NCI-H187 treated with DMSO at 0.1 percent for 48 hours (cell line): Measurements from ENCODE around the gene AP1S1.

Experiments used
- DNase-seq: peaks from one replicate; lab custom pipeline; 2025; lab: John Stamatoyannopoulos, UW

AP1S1 gene

GRCh38 chr7:101159696-101160674 is 5.7 kb downstream of the AP1S1 start:
- DNase-seq: no peak

- DNase-seq: no peak
Measured at GRCh38 chr7:101160910-101161309, 6.6 kb downstream of the AP1S1 start.

DNA sequence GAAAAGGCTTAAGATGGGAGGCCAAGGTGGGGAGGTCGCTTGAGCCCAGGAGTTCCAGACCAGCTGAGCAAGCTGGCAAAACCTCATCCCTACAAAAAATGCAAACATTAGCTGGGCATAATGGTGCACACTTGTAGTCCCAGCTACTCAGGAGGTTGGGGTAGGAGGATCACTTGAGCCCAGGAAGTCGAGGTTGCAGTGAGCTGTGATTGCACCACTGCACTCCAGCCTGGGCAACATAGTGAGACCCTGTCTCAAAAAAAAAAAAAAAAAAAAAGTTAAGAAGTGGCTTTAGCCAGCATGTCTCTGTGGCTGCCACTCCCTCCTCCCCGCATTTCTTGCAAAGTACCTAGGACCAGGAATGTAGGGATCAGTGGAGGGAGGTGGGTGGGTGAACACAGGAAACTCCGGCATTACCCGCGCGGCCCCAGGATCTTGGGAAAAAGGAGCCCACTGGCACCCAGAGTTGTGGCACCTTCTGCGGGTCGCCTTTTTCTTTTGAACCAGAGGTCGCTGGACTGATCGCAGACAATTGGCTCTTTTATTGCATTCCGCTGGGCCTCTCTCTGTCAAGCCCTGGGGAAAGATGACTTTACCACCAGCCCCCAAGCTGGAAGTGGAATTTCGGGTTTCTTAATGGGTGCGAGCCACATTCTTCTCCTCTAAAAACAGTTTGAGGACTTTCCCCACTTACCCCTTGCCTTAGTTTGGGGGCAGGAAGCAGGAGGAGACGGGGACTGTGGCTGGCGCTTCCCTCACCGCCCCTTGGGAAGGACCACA is 7.6 kb downstream of the AP1S1 start:
- no peak for DNase-seq

- no peak for DNase-seq
Measured at GRCh38 chr7:101162551-101163278, 8.4 kb downstream of the AP1S1 start.

GRCh38 chr7:101163279-101164070 is 9.2 kb downstream of the AP1S1 start:
- DNase-seq: no peak

GRCh38 chr7:101164071-101164840 is 10.0 kb downstream of the AP1S1 start:
- DNase-seq: no peak

DNA sequence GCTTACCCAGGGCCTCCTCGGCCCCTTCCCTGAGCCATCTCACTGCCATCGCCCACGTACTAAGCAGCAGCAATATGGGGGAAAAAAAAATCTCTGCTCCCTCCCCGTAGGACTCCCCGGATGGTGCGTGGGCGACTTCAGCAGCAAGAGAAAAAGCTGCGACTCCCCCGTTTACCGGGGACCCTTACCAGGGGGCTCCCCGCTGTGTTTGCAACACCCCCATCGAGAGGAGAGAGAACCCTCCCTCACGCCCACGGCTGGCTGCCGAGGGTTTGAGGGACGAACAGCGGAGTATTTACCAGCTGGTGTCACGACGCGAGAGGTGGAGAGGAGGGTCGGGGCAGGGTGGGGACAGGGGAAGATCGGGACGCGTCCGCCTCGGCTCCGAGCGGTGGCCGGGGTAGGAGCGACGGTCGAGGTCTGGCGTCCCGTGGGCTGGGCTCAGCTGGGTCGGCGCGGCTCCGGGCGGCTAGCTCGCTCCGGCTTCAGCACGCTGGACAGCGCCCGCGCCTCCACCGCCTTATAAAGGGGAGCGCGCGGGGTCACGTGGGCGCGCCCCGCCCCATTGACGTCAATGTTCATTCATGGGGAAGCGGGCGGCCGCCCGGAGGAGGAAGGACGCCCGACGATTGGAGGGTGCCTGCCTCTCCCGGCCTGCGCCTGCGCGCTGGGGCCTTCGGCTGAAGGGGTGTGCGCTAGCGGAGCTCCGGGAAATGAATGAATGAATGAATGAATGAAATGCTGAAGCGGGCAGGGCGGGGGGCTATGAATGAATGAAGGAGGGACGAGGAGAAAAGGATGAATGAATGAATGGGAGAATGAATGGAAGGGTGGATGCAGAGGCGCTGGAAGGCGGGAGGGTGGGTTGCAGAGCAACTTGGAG is 11.0 kb downstream of the AP1S1 start, which contains the start of gene VGF:
VGF (minus strand) TSS at position 495 of the 883 bp plus-strand sequence. CDS start 726 bp downstream, outside the sequence.
- peak; percentile 73 for DNase-seq

- no peak for DNase-seq
Measured at GRCh38 chr7:101165958-101166647, 11.8 kb downstream of the AP1S1 start.

DNA sequence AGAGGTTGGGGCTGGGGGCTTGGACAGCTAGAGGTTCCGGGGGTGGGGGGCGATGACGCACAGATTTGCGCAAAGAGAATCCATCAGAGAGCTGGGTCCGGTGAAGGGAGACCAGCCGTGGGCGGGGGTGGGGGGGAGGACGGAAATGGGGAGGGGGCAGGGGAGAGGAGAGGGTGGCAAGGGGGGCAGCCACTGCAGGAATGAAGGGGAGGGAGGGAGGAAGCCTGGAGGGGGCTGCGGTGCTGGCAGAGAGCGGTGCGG is 12.3 kb downstream of the AP1S1 start:
- DNase-seq: no peak

- peak; percentile 33 for DNase-seq
Measured at GRCh38 chr7:101166909-101167644, 12.8 kb downstream of the AP1S1 start.

- DNase-seq: no peak
Measured at GRCh38 chr7:101167645-101168411, 13.6 kb downstream of the AP1S1 start.

- no peak for DNase-seq
Measured at GRCh38 chr7:101168412-101169049, 14.3 kb downstream of the AP1S1 start.

- no peak for DNase-seq
Measured at GRCh38 chr7:101169110-101169837, 15.0 kb downstream of the AP1S1 start.

DNA sequence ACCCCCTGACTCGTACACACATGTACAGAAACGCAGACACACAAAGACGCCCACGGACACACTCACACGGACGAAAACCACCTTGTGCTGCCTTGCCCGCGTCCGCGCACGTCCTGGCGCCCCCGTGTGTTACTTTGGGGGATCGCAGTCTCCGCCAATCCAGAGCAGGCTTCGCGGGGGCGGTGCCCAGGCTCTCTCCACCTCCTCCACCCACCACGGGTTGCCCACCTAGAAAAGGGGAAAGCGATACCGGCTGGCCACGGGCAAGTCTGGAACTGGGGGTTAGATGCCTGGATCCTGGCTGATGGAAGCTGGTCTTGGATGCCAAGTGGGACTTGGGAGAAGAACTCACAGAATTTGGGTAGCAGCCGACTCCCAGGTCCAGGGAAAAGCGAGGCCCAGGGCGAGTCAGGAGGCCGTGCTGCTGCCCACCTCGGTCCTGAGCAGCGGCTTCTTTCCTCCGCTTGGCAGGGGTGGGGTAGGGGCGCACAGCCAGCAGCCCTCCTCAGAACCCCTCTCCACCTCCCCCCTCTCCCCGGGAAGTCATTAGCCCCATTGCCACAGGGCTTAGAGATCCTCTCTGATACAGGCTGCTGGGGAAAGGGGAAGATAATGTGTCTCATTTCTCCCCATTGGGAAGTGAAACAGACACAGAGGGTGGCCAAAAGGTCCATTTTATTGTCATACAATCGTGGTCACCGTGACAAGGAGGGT is 15.7 kb downstream of the AP1S1 start:
- no peak for DNase-seq

- DNase-seq: no peak
Measured at GRCh38 chr7:101170617-101171441, 16.6 kb downstream of the AP1S1 start.
